OCI-LY1 (cell line): Measurements from ENCODE around the gene FBXO34.
A peak's percentile ranks its signal among the peaks of the same experiment; 100 is the strongest.

Experiments used
- H2AFZ ChIP-seq: fragments of 200-600 bp; sonication (generic), shearing (Covaris generic); 2 replicates; pipeline ENCODE4 v1.6.0; 2014; ENCODE audit warnings: antibody characterized with exemption, mild to moderate bottlenecking, low read length
- H3F3A ChIP-seq: fragments of 200-600 bp; sonication (generic), shearing (Covaris generic); 2 replicates; pipeline ENCODE4 v1.6.0; 2014; ENCODE audit warnings: mild to moderate bottlenecking, antibody characterized with exemption, low read length, moderate library complexity; ENCODE audit not compliant: insufficient read depth
- H3K27ac ChIP-seq: fragments of 200-600 bp; sonication (generic); 2 replicates; pipeline ENCODE4 v1.5.1; 2014; ENCODE audit warnings: low read length, mixed run types, mild to moderate bottlenecking, low read depth; ENCODE audit not compliant: poor library complexity, severe bottlenecking
- H3K27me3 ChIP-seq: fragments of 200-600 bp; sonication (generic); 2 replicates; pipeline ENCODE4 v1.6.0; 2014; ENCODE audit warnings: antibody characterized with exemption, mild to moderate bottlenecking, low read length, moderate library complexity; ENCODE audit not compliant: insufficient read depth
- H3K36me3 ChIP-seq: fragments of 200-600 bp; sonication (generic); 2 replicates; pipeline ENCODE4 v1.6.1; 2014; ENCODE audit warnings: mild to moderate bottlenecking, antibody characterized with exemption, low read length, moderate library complexity, mixed read lengths; ENCODE audit not compliant: insufficient read depth
- H3K4me1 ChIP-seq: fragments of 200-600 bp; sonication (generic); 2 replicates; pipeline ENCODE4 v1.5.1; 2014; ENCODE audit warnings: mild to moderate bottlenecking, low read length, moderate library complexity; ENCODE audit not compliant: insufficient read depth, severe bottlenecking
- H3K4me2 ChIP-seq: fragments of 200-600 bp; sonication (generic), shearing (Covaris generic); 2 replicates; pipeline ENCODE4 v1.6.1; 2014; ENCODE audit warnings: low read length
- H3K4me3 ChIP-seq: fragments of 200-600 bp; sonication (generic); 2 replicates; pipeline ENCODE4 v1.5.1; 2014; ENCODE audit warnings: low read length, low read depth, mild to moderate bottlenecking, mixed read lengths; ENCODE audit not compliant: poor library complexity, severe bottlenecking
- H3K79me2 ChIP-seq: fragments of 200-600 bp; shearing (Covaris generic); 2 replicates; pipeline ENCODE4 v1.6.1; 2016; ENCODE audit warnings: mixed run types, low read length, mixed read lengths; ENCODE audit not compliant: insufficient read depth
- H3K9ac ChIP-seq: fragments of 200-600 bp; sonication (generic), shearing (Covaris generic); 2 replicates; pipeline ENCODE4 v1.6.1; 2014; ENCODE audit warnings: mild to moderate bottlenecking, low read length, mixed read lengths
- H3K9me2 ChIP-seq: fragments of 200-600 bp; sonication (generic), shearing (Covaris generic); 2 replicates; pipeline ENCODE4 v1.6.1; 2014; ENCODE audit warnings: low read depth, mild to moderate bottlenecking, low read length, mixed read lengths
- H3K9me3 ChIP-seq: fragments of 200-600 bp; shearing (Covaris generic); 2 replicates; pipeline ENCODE4 v1.6.1; 2014; ENCODE audit warnings: low read length, mixed read lengths
- H4K20me1 ChIP-seq: fragments of 200-600 bp; sonication (generic), shearing (Covaris generic); 2 replicates; pipeline ENCODE4 v1.6.0; 2016; ENCODE audit warnings: mild to moderate bottlenecking, low read length; ENCODE audit not compliant: insufficient read depth
- CTCF ChIP-seq: fragments of 200-600 bp; sonication (generic), shearing (Covaris generic); IDR thresholded peaks from 2 replicates; pipeline ENCODE4 v1.5.1; 2017; ENCODE audit warnings: mild to moderate bottlenecking, antibody characterized with exemption, low read length, moderate library complexity, mixed read lengths
- EZH2 ChIP-seq: fragments of 200-600 bp; sonication (generic), shearing (Covaris generic); IDR thresholded peaks from 2 replicates; pipeline ENCODE4 v1.8.0; 2017; ENCODE audit warnings: borderline replicate concordance, mixed run types, mild to moderate bottlenecking, antibody characterized with exemption, low read length, moderate library complexity, mixed read lengths

The FBXO34 gene

GRCh38 chr14:55270832-55271571, at the start of gene FBXO34:
TSS of gene FBXO34 (plus strand) at chr14:55271421. CDS start at chr14:55350391, 78,970 bp downstream.
- Histone ChIP-seq H3K4me3 (peak within 1 kb of the TSS; percentile 95), H3K9ac (peak within 1 kb of the TSS; percentile 89), H3K4me1 (peaks cover 44% of the 10 kb centered on the region), H3K36me3 (no peaks in the 10 kb centered on the region), H4K20me1 (no peaks in the 10 kb centered on the region), H3K27ac (peak within 1 kb of the TSS; percentile 71), H3F3A (no peaks in the 10 kb centered on the region), H2AFZ (peak within 1 kb of the TSS; percentile 62; the same call in 1 of the 2 replicates), H3K9me3 (no peaks in the 10 kb centered on the region), H3K4me2 (peak within 1 kb of the TSS; percentile 97), H3K27me3 (no peaks in the 10 kb centered on the region), H3K9me2 (no peaks in the 10 kb centered on the region), H3K79me2 (peaks cover 42% of the 10 kb centered on the region)
- TF ChIP-seq CTCF = peak; percentile 100
- TF ChIP-seq EZH2 = no peak

- H4K20me1 ChIP-seq = no peaks in the 10 kb centered on the region
- TF ChIP-seq CTCF = no peak
- TF ChIP-seq EZH2 = no peak
Observed at GRCh38 chr14:55221968-55222367, 49.3 kb upstream of the FBXO34 start.

GRCh38 chr14:55223364-55223763, 47.9 kb upstream of the FBXO34 start:
- no peaks in the 10 kb centered on the region for H3K27me3 ChIP-seq
- no peaks in the 10 kb centered on the region for H4K20me1 ChIP-seq
- H2AFZ ChIP-seq = no peak overlapping the region
- H3K4me3 ChIP-seq = no peak overlapping the region
- H3K79me2 ChIP-seq = no peaks in the 10 kb centered on the region
- H3K9me3 ChIP-seq = peaks cover 4% of the 10 kb centered on the region; the same call in 1 of the 2 replicates
- no peaks in the 10 kb centered on the region for H3K9me2 ChIP-seq
- no peaks in the 10 kb centered on the region for H3K36me3 ChIP-seq
- H3K9ac ChIP-seq = no peak overlapping the region
- H3F3A ChIP-seq = no peaks in the 10 kb centered on the region
- no peak overlapping the region for H3K4me2 ChIP-seq
- no peak for TF ChIP-seq EZH2
- H3K27ac ChIP-seq = no peak overlapping the region
- no peaks in the 10 kb centered on the region for H3K4me1 ChIP-seq

More at GRCh38 chr14:55221968-55222367, 49.3 kb upstream of the FBXO34 start:
- H3K79me2 ChIP-seq = no peaks in the 10 kb centered on the region
- H3F3A ChIP-seq = no peaks in the 10 kb centered on the region
- no peaks in the 10 kb centered on the region for H3K36me3 ChIP-seq
- peaks cover 3% of the 10 kb centered on the region; the same call in 1 of the 2 replicates for H3K9me3 ChIP-seq
- H3K4me3 ChIP-seq = no peak overlapping the region
- no peak overlapping the region for H2AFZ ChIP-seq
- H3K27me3 ChIP-seq = no peaks in the 10 kb centered on the region
- no peaks in the 10 kb centered on the region for H3K9me2 ChIP-seq
- no peak overlapping the region for H3K9ac ChIP-seq
- no peak overlapping the region for H3K27ac ChIP-seq
- no peaks in the 10 kb centered on the region for H3K4me1 ChIP-seq
- H3K4me2 ChIP-seq = no peak overlapping the region
